Mucosa of stomach (tissue), 1 donor: ENCODE data around the gene BAIAP2L1.

Experiments
- H3K27me3 ChIP-seq: one replicate; pipeline ENCODE4 v1.7.0; 2013; ENCODE audit warnings: mild to moderate bottlenecking, low read length; ENCODE audit not compliant: control insufficient read depth, insufficient read depth
- H3K36me3 ChIP-seq: one replicate; pipeline ENCODE4 v1.7.0; 2013; ENCODE audit warnings: low read length; ENCODE audit not compliant: control insufficient read depth, insufficient read depth
- H3K4me1 ChIP-seq: one replicate; pipeline ENCODE4 v1.7.0; 2013; ENCODE audit warnings: mild to moderate bottlenecking, low read length; ENCODE audit not compliant: control insufficient read depth, insufficient read depth
- H3K4me3 ChIP-seq: one replicate; pipeline ENCODE4 v1.7.0; 2013; ENCODE audit warnings: low read length
- H3K9ac ChIP-seq: one replicate; pipeline ENCODE4 v1.7.0; 2013; ENCODE audit warnings: mild to moderate bottlenecking, low read length, moderate library complexity
- H3K9me3 ChIP-seq: one replicate; pipeline ENCODE4 v1.7.0; 2013; ENCODE audit warnings: mild to moderate bottlenecking, low read length, moderate library complexity; ENCODE audit not compliant: control insufficient read depth
- donor health status: Pancreatic carcinoma.

Gene BAIAP2L1

DNA sequence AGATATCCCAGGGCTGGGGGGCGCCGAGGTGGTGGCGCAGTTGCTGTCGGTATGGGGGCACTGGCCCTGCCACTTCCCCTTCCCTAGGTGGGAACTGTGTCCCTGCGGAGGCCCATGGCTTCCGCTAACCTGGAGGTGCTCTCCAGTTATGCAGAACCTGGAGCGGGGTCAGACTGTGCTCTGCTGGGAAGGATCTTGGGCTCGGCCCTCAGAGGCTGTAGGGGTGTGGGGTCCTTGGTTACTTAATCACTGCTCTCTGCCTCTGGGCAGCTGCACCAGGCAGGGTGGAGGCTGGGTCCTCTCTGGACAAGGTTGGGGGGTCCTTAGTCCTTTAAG lies 117.0 kb downstream of the BAIAP2L1 start:
- Histone ChIP-seq H3K27me3 (no peaks in the 10 kb centered on the region), H3K36me3 (peaks cover 14% of the 10 kb centered on the region), H3K4me3 (peak overlapping the region; percentile 96), H3K9ac (peak overlapping the region; percentile 97), H3K9me3 (no peaks in the 10 kb centered on the region), H3K4me1 (peaks cover 81% of the 10 kb centered on the region)

DNA sequence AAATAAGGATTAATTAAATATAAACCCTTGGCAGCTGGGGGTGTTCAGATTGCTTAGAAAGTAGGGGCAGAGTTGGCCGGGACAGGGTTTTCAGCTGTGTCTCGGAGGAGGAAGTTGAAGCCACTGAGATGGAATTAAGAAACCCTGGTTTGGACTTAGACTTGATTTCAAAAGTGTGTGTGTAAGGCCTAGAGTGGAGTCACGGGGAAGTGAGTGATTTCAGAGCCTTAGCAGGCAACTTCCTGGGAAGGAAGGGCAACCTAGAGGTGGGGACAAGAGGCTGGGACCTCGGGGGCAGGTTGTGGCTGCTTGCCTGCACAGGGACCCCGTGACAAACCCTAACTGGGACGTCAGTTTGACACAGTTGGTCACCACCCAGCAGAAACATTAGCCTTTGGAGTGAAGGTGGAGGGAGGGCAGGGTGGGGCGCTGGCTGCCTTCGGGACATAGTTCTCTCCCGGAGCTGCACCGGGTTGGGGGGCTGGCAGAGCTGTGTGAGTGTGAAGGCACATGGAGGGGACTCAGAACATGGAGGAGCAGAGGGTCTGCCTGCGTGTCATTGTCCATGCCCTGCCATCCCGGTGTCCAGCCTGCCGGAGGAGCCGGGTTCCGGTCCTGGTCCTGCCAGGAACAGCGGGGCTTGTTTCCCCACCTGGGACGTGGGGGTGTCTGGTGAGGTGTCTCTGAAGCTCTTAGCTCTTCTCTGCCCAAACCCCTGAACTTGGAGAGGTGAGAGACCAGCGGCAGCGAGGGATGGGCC lies 117.6 kb downstream of the BAIAP2L1 start:
- peak overlapping the region; percentile 97 for H3K9ac ChIP-seq
- peaks cover 82% of the 10 kb centered on the region for H3K4me1 ChIP-seq
- peaks cover 9% of the 10 kb centered on the region for H3K36me3 ChIP-seq
- H3K4me3 ChIP-seq, result peak overlapping the region; percentile 96
- no peaks in the 10 kb centered on the region for H3K27me3 ChIP-seq
- no peaks in the 10 kb centered on the region for H3K9me3 ChIP-seq

DNA sequence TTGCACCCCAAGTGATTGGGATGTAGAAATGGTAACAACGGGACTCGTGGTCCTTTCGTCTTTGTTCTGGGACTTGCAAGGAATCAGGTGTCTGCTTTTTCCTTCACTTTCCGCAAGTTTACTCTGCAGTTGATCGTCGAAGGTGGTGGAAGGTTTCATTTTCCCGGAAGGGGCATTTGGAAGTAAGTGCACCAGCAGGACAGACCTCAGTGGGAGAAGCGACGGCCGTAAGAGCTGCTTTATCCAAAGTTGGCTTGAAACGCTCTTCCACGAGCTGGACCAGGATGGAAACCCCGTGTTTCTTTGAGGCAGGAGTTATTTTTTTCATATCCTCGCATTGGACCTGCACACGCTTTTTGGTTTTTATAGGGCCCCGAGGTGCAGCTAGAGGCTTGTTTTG lies 118.2 kb downstream of the BAIAP2L1 start:
- Histone ChIP-seq H3K9me3 (no peaks in the 10 kb centered on the region), H3K4me3 (peak overlapping the region; percentile 96), H3K27me3 (no peaks in the 10 kb centered on the region), H3K9ac (peak overlapping the region; percentile 97), H3K4me1 (peaks cover 78% of the 10 kb centered on the region), H3K36me3 (peaks cover 7% of the 10 kb centered on the region)

DNA sequence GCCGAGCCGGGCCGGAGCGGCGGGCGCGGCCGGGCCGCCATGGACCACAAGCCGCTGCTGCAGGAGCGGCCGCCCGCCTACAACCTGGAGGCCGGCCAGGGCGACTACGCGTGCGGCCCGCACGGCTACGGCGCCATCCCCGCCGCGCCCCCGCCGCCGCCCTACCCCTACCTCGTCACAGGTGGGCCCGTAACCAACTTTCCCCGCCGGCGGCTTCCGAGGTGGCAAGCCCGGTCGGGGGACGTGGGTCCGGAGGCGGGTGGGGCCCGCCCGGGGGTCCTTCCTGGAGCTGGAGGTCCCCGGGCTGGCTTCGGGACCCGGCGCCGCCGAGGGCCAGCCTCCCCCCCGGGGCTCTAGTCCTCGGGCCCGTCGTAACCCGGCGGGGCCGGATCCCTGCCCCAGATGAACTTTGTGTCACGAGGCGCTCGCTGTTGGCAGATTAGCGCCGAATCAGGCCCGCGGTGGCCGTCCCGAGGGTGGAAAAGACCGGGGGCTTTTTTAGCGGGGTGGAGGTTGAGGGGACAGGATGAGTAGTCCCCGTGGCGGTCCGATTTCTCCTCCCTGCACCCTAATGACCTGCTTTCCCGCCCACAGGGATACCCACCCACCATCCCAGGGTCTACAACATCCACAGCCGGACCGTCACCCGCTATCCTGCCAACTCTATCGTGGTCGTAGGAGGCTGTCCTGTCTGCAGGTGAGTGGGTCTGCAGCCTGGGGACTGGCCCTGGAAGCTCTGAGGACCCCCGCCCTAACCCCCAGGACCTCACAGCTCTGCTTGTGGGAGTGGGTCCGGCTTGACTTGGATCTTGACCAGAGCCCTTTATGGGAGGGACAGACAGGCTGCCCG lies 118.9 kb downstream of the BAIAP2L1 start:
- H3K4me1 ChIP-seq, result peaks cover 70% of the 10 kb centered on the region

DNA sequence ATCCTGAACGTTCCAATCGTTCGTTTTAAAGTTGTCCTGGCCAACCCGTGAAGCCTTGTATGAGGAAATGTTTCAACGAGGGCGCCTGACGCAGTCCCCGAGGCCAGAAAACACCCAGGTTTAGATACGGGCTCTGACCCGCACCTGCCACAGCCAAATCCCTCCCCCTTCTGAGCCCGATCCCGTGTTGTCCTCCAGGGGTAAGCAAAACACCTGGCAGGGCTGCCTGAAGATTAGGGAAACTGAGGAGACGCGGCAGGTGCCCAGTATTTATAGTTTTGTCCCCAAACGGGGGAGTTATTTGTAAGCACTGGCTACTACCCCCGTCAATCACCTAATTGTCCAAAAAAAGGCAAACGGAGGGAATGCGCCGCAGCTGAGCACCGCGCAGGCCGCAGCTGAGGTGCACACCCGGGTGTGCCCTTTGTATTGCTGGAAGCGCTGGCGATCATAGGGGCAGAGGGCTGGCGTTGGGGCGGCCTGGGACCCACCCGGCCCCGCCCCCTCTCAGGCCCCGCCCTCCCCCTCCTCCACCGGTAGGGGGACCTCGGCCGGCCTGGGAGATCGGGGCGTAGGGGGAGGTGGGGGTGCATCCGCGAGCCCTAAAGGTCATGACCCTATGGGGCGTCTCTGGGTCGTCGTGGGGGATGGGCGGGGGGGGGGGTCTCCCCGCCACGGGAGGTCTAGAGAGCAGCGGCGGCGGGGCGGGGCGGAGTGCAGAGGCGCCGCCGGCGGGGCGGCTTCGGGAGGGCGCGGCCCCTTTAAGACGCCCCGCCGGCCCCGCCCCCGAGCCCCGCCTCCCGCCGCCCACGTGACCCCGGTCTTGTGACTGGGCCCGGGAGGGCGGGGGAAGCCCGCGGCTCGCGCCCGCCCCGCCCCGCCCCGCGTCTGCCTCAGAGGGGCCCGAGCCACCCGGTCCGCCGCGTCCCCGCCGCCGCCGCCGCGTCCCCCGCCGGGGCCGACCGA lies 119.8 kb downstream of the BAIAP2L1 start, which contains the start of gene BRI3:
Gene BRI3 (plus strand): TSS at position 896 of the 966 bp plus-strand sequence. CDS start 110 bp downstream, outside the sequence.
- no peaks in the 10 kb centered on the region for H3K27me3 ChIP-seq
- H3K36me3 ChIP-seq, result peaks cover 7% of the 10 kb centered on the region
- peaks cover 67% of the 10 kb centered on the region for H3K4me1 ChIP-seq
- H3K4me3 ChIP-seq, result peak within 1 kb of the TSS; percentile 96
- H3K9me3 ChIP-seq, result no peaks in the 10 kb centered on the region
- H3K9ac ChIP-seq, result peak within 1 kb of the TSS; percentile 97

More for the DNA sequence above, 118.9 kb downstream of the BAIAP2L1 start:
- Histone ChIP-seq H3K4me3 (peak overlapping the region; percentile 96), H3K9me3 (no peaks in the 10 kb centered on the region), H3K9ac (peak overlapping the region; percentile 97), H3K36me3 (peaks cover 7% of the 10 kb centered on the region), H3K27me3 (no peaks in the 10 kb centered on the region)

DNA sequence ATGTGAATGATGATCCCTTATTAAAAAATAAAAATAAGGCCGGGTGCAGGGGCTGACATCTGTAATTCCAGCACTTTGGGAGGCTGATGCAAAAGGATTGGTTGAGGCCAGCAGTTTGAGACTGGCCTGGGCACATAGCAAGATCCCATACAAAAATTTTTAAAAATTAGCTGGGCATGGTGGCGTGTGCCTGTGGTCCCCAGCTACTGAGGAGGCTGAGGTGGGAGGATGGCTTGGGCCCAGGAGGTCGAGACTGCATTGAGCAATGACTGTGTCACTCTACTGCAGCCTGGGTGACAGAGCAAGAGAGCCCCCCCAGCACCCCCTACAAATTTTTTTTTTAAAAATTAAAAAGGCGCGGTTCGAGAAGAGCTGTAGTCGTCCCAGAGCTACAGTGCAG lies 120.6 kb downstream of the BAIAP2L1 start:
- no peak overlapping the region for H3K4me3 ChIP-seq
- peaks cover 7% of the 10 kb centered on the region for H3K36me3 ChIP-seq
- H3K9me3 ChIP-seq, result no peaks in the 10 kb centered on the region
- peaks cover 59% of the 10 kb centered on the region for H3K4me1 ChIP-seq
- H3K9ac ChIP-seq, result peak overlapping the region; percentile 74
- no peaks in the 10 kb centered on the region for H3K27me3 ChIP-seq

DNA sequence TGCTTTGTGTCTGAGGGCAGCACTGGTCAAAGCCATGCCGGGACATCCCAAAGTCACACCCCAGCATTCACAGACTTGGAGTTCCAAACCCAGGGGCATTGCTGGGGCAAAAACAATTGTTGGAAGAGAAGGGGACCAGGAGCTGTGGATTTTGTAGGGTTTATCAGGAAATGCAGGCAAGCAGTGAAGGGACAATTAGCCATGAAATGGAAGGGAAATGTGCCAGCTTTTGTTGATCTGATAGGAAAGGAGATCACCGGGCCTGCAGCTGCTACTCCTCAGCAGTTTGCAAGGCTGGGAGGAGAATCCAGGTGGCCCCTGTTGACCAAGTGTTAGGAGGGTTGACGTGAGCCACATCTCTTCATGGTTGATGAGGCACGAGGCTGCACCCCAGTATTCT lies 122.0 kb downstream of the BAIAP2L1 start:
- Histone ChIP-seq H3K27me3 (no peaks in the 10 kb centered on the region), H3K9ac (no peak overlapping the region), H3K36me3 (peaks cover 7% of the 10 kb centered on the region), H3K4me1 (peaks cover 46% of the 10 kb centered on the region), H3K4me3 (no peak overlapping the region), H3K9me3 (no peaks in the 10 kb centered on the region)

DNA sequence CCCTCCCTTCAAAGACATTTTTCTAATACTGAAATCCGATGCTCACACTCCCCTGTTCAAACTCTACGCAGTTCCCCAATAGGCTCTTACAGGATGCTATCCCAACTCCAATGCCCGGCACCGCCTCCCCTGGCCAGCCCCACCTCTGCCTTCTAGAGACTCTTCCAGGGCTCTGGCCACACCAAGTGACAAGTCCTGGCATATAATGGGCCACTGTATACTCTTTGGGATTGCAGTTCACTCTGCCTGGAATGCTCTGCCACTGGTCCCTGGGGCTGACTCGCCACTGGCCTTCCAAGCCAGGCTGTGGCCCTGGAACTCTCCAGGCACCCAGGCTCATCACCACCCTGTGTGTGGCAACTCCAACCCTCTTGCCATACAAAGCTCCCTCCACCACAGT lies 122.5 kb downstream of the BAIAP2L1 start:
- no peaks in the 10 kb centered on the region for H3K9me3 ChIP-seq
- H3K4me3 ChIP-seq, result no peak overlapping the region
- H3K27me3 ChIP-seq, result no peaks in the 10 kb centered on the region
- H3K36me3 ChIP-seq, result peaks cover 7% of the 10 kb centered on the region
- H3K9ac ChIP-seq, result no peak overlapping the region
- peaks cover 44% of the 10 kb centered on the region for H3K4me1 ChIP-seq

DNA sequence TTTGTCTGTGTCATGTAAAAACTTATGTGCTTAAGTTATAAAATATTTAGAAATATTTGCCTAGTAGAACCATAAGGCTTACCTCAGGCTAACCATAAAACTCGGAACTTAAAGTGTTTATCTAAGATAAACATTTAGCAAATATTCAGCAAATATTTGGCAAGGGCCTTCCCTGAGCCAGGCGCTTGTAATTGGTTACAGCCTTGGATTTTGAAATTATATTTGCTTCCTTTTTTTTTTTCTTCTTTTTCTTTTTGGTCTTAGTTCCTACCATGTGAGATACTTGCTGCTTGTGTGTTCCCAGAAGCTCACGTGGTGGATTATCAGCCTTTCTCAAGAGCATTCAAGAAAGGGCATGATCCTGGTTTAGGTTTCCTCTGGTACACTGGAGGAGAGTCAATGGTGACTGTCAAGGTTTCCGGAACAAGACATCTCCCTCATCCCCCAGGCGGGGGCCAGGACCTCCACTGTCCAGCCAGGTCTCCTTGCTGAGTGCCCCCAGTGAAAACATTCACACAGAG lies 124.6 kb downstream of the BAIAP2L1 start:
- H3K9me3 ChIP-seq, result no peaks in the 10 kb centered on the region
- H3K4me1 ChIP-seq, result peaks cover 31% of the 10 kb centered on the region
- no peaks in the 10 kb centered on the region for H3K36me3 ChIP-seq
- no peak overlapping the region for H3K9ac ChIP-seq
- H3K4me3 ChIP-seq, result no peak overlapping the region
- no peaks in the 10 kb centered on the region for H3K27me3 ChIP-seq

DNA sequence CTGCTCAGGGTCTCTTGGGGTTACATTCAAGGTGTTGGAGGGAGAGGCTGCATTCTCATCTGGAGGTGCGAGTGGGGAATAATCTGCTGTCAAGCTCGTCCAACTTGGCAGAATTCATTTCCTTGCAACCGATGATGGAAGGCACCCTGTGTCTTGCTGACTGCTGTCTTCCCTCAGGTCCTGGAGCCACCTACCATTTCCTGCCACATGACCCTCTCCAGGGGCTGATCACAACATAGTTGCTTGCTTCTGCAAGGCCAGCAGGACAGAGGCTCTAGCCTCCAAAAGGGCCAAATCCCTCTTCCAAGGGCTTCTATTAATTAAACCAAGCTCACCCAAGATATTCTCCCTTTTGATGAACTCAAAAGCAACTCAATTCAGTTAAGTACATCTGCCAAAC lies 133.6 kb downstream of the BAIAP2L1 start:
- Histone ChIP-seq H3K4me1 (no peaks in the 10 kb centered on the region), H3K4me3 (no peak overlapping the region), H3K9me3 (no peaks in the 10 kb centered on the region), H3K27me3 (no peaks in the 10 kb centered on the region), H3K36me3 (no peaks in the 10 kb centered on the region), H3K9ac (no peak overlapping the region)

DNA sequence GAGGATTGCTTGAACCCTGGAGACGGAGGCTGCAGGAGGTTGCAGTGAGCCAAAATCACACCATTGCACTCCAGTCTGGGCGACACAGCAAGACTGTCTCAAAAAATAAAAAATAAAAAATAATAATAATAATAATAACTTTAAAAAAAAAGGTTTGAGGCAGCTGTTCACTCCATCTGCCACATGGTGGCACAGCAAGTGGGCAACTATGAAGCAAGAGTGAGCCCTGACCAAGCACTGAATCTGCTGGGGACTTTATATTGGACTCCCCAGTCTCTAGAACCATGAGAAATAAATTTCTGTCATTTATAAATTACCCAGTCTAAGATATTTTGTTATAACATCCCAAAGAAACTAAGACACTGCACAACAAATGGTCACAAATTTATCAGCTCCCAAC lies 134.1 kb downstream of the BAIAP2L1 start:
- Histone ChIP-seq H3K9me3 (no peaks in the 10 kb centered on the region), H3K4me3 (no peak overlapping the region), H3K4me1 (no peaks in the 10 kb centered on the region), H3K36me3 (no peaks in the 10 kb centered on the region), H3K9ac (no peak overlapping the region), H3K27me3 (no peaks in the 10 kb centered on the region)
